ENCODE measurements around the gene RGS3.
A peak's percentile ranks its signal among the peaks of the same experiment; 100 is the strongest.

RGS3 gene

GRCh38 chr9:113588242-113588810 lies 124.8 kb downstream of the RGS3 start:
- Histone ChIP-seq H2AK5ac (ENCODE audit: low read length, severe bottlenecking) (peak overlapping the region; percentile 8), H2BK12ac (ENCODE audit: low read length in 2 of 2) (no peak overlapping the region), H2BK15ac (ENCODE audit: low read depth, poor library complexity, severe bottlenecking) (peak overlapping the region; percentile 7), H3K18ac (ENCODE audit: low read depth in 1 of 2, low read length in 2 of 2) (no peak overlapping the region), H3K4ac (ENCODE audit: low read depth in 1 of 2, low read length in 2 of 2) (no peak overlapping the region), H4K8ac (ENCODE audit: low read length) (no peak overlapping the region), H2AFZ (ENCODE audit: low read depth, low read length) (no peak overlapping the region), H3K27me3 (ENCODE audit: control insufficient read depth in 1 of 2, insufficient read depth in 1 of 2, low read length in 2 of 2) (no peaks in the 10 kb centered on the region), H3K4me1 (ENCODE audit: control insufficient read depth, insufficient read depth, low read depth, low read length) (peaks cover 16% of the 10 kb centered on the region), H3K4me2 (ENCODE audit: low read length, poor library complexity, severe bottlenecking) (no peak overlapping the region), H3K4me3 (ENCODE audit: insufficient read depth in 1 of 2, low read depth in 1 of 2, low read length in 2 of 2) (no peak overlapping the region), H3K14ac (ENCODE audit: low read length in 2 of 2) (no peak overlapping the region), H3K36me3 (ENCODE audit: control insufficient read depth in 1 of 2, insufficient read depth in 2 of 2, low read depth in 1 of 2, low read length in 2 of 2) (peaks cover 10 to 56% of the 10 kb centered on the region in 2 experiments), H3K9me3 (ENCODE audit: control insufficient read depth, low read length) (no peaks in the 10 kb centered on the region), H3K27ac (ENCODE audit: low read length, poor library complexity, severe bottlenecking) (no peak overlapping the region), H3K9ac (ENCODE audit: low read length) (no peak overlapping the region), H3K23ac (ENCODE audit: low read length in 2 of 2) (no peak overlapping the region), H3K79me1 (replicated peaks; ENCODE audit: low read length, poor library complexity, severe bottlenecking) (peaks cover 50% of the 10 kb centered on the region), H4K91ac (ENCODE audit: low read length) (peak overlapping the region; percentile 6), H2BK5ac (ENCODE audit: low read depth, low read length, poor library complexity, severe bottlenecking) (no peak overlapping the region), H2BK120ac (ENCODE audit: low read depth, low read length) (no peak overlapping the region)
- 91% methylated on average over 12 of the region's 13 CpGs for WGBS
- DNase-seq = no peak

- H2BK120ac ChIP-seq (ENCODE audit: low read depth, low read length) = no peak overlapping the region
- H3K9me3 ChIP-seq (ENCODE audit: control insufficient read depth, low read length) = no peaks in the 10 kb centered on the region
- H3K23ac ChIP-seq (ENCODE audit: low read length in 2 of 2) = no peak overlapping the region
- no peak overlapping the region for H3K4me2 ChIP-seq (ENCODE audit: low read length, poor library complexity, severe bottlenecking)
- peak overlapping the region; percentile 11 for H3K9ac ChIP-seq (ENCODE audit: low read length)
- no peak overlapping the region for H2AFZ ChIP-seq (ENCODE audit: low read depth, low read length)
- H2BK5ac ChIP-seq (ENCODE audit: low read depth, low read length, poor library complexity, severe bottlenecking) = no peak overlapping the region
- H3K4me3 ChIP-seq (ENCODE audit: insufficient read depth in 1 of 2, low read depth in 1 of 2, low read length in 2 of 2) = no peak overlapping the region
- peak overlapping the region; percentile 41 for H2BK15ac ChIP-seq (ENCODE audit: low read depth, poor library complexity, severe bottlenecking)
- H3K4me1 ChIP-seq (ENCODE audit: control insufficient read depth, insufficient read depth, low read depth, low read length) = peaks cover 20% of the 10 kb centered on the region
- H3K4ac ChIP-seq (ENCODE audit: low read depth in 1 of 2, low read length in 2 of 2) = no peak overlapping the region
- no peak overlapping the region for H3K27ac ChIP-seq (ENCODE audit: low read length, poor library complexity, severe bottlenecking)
- H2BK12ac ChIP-seq (ENCODE audit: low read length in 2 of 2) = peak overlapping the region in 1 of 2 experiments; percentile 45
- H3K18ac ChIP-seq (ENCODE audit: low read depth in 1 of 2, low read length in 2 of 2) = no peak overlapping the region
- WGBS = 79% methylated on average over 1 of the region's 1 CpG
- peaks cover 44% of the 10 kb centered on the region for H3K79me1 ChIP-seq (replicated peaks; ENCODE audit: low read length, poor library complexity, severe bottlenecking)
- no peaks in the 10 kb centered on the region for H3K27me3 ChIP-seq (ENCODE audit: control insufficient read depth in 1 of 2, insufficient read depth in 1 of 2, low read length in 2 of 2)
- no peak for DNase-seq
- no peak overlapping the region for H3K14ac ChIP-seq (ENCODE audit: low read length in 2 of 2)
- no peak overlapping the region for H4K91ac ChIP-seq (ENCODE audit: low read length)
- peaks cover 6 to 50% of the 10 kb centered on the region in 2 experiments for H3K36me3 ChIP-seq (ENCODE audit: control insufficient read depth in 1 of 2, insufficient read depth in 2 of 2, low read depth in 1 of 2, low read length in 2 of 2)
- peak overlapping the region; percentile 28 for H2AK5ac ChIP-seq (ENCODE audit: low read length, severe bottlenecking)
- no peak overlapping the region for H4K8ac ChIP-seq (ENCODE audit: low read length)
Observed at GRCh38 chr9:113588936-113589335, 125.4 kb downstream of the RGS3 start.

DNA sequence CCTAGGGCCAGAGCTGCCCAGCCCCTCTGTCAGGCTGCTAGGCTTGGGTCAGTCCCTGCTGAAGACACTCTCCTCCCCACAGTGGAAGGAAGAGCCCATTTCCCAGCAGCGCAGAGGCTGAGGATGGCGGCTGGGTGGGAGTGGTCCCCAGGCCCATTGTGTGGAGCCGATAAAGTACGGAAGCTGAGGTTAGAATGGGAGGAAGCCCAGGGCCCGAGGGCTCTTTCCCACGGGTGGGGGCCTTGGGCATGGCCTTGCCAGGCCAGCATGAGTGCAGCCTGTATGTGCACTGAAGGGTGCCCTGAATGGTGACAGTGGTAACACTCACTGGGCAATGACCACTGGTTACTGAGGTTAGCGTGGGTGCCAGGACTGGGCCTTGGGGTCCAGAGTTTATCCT lies 125.9 kb downstream of the RGS3 start:
- Histone ChIP-seq H2BK15ac (ENCODE audit: low read depth, poor library complexity, severe bottlenecking) (no peak overlapping the region), H3K36me3 (ENCODE audit: control insufficient read depth in 1 of 2, insufficient read depth in 2 of 2, low read depth in 1 of 2, low read length in 2 of 2) (peaks cover 2 to 46% of the 10 kb centered on the region in 2 experiments), H3K4me3 (ENCODE audit: insufficient read depth in 1 of 2, low read depth in 1 of 2, low read length in 2 of 2) (no peak overlapping the region), H2AFZ (ENCODE audit: low read depth, low read length) (no peak overlapping the region), H4K8ac (ENCODE audit: low read length) (peak overlapping the region; percentile 41), H3K14ac (ENCODE audit: low read length in 2 of 2) (no peak overlapping the region), H3K4me1 (ENCODE audit: control insufficient read depth, insufficient read depth, low read depth, low read length) (peaks cover 20% of the 10 kb centered on the region), H3K9ac (ENCODE audit: low read length) (peak overlapping the region; percentile 34), H3K9me3 (ENCODE audit: control insufficient read depth, low read length) (no peaks in the 10 kb centered on the region), H4K91ac (ENCODE audit: low read length) (peak overlapping the region; percentile 5), H3K27me3 (ENCODE audit: control insufficient read depth in 1 of 2, insufficient read depth in 1 of 2, low read length in 2 of 2) (no peaks in the 10 kb centered on the region), H3K4me2 (ENCODE audit: low read length, poor library complexity, severe bottlenecking) (no peak overlapping the region), H3K27ac (ENCODE audit: low read length, poor library complexity, severe bottlenecking) (no peak overlapping the region), H2BK5ac (ENCODE audit: low read depth, low read length, poor library complexity, severe bottlenecking) (no peak overlapping the region), H3K18ac (ENCODE audit: low read depth in 1 of 2, low read length in 2 of 2) (peak overlapping the region in 1 of 2 experiments; percentile 42), H2BK12ac (ENCODE audit: low read length in 2 of 2) (peak overlapping the region in 1 of 2 experiments; percentile 29), H3K4ac (ENCODE audit: low read depth in 1 of 2, low read length in 2 of 2) (peak overlapping the region in 1 of 2 experiments; percentile 0), H2AK5ac (ENCODE audit: low read length, severe bottlenecking) (no peak overlapping the region), H3K23ac (ENCODE audit: low read length in 2 of 2) (no peak overlapping the region), H2BK120ac (ENCODE audit: low read depth, low read length) (no peak overlapping the region), H3K79me1 (replicated peaks; ENCODE audit: low read length, poor library complexity, severe bottlenecking) (peaks cover 40% of the 10 kb centered on the region)
- DNase-seq = no peak
- WGBS = 85% methylated on average over 7 of the region's 7 CpGs

DNA sequence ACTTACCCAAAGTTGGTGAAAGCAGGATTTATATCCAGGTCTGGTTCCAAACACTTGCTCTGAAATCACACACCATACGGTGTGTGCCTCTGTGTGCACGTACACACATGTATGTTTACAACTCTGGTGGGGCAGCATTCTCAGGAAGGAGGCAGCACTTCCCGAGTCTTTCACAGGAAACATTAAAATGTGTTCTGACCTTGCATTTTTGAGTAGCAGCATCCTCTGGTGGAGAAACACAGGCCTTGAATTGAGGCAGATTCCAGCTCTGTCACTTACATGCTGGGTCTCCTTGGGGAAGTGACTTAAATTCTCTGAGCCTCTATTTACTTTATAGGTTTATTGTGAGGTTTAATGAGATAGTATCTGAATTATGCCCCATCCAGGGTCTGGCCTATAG lies 126.4 kb downstream of the RGS3 start:
- Histone ChIP-seq H2AK5ac (ENCODE audit: low read length, severe bottlenecking) (no peak overlapping the region), H3K4me2 (ENCODE audit: low read length, poor library complexity, severe bottlenecking) (no peak overlapping the region), H3K4ac (ENCODE audit: low read depth in 1 of 2, low read length in 2 of 2) (no peak overlapping the region), H3K27me3 (ENCODE audit: control insufficient read depth in 1 of 2, insufficient read depth in 1 of 2, low read length in 2 of 2) (no peaks in the 10 kb centered on the region), H2BK5ac (ENCODE audit: low read depth, low read length, poor library complexity, severe bottlenecking) (no peak overlapping the region), H3K4me1 (ENCODE audit: control insufficient read depth, insufficient read depth, low read depth, low read length) (peaks cover 20% of the 10 kb centered on the region), H3K9ac (ENCODE audit: low read length) (peak overlapping the region; percentile 34), H3K27ac (ENCODE audit: low read length, poor library complexity, severe bottlenecking) (no peak overlapping the region), H3K14ac (ENCODE audit: low read length in 2 of 2) (no peak overlapping the region), H3K9me3 (ENCODE audit: control insufficient read depth, low read length) (no peaks in the 10 kb centered on the region), H2BK15ac (ENCODE audit: low read depth, poor library complexity, severe bottlenecking) (no peak overlapping the region), H2BK12ac (ENCODE audit: low read length in 2 of 2) (no peak overlapping the region), H3K18ac (ENCODE audit: low read depth in 1 of 2, low read length in 2 of 2) (no peak overlapping the region), H3K4me3 (ENCODE audit: insufficient read depth in 1 of 2, low read depth in 1 of 2, low read length in 2 of 2) (no peak overlapping the region), H4K91ac (ENCODE audit: low read length) (no peak overlapping the region), H2BK120ac (ENCODE audit: low read depth, low read length) (no peak overlapping the region), H4K8ac (ENCODE audit: low read length) (no peak overlapping the region), H3K36me3 (ENCODE audit: control insufficient read depth in 1 of 2, insufficient read depth in 2 of 2, low read depth in 1 of 2, low read length in 2 of 2) (peaks cover 0 to 45% of the 10 kb centered on the region in 2 experiments), H3K23ac (ENCODE audit: low read length in 2 of 2) (no peak overlapping the region), H2AFZ (ENCODE audit: low read depth, low read length) (no peak overlapping the region), H3K79me1 (replicated peaks; ENCODE audit: low read length, poor library complexity, severe bottlenecking) (peaks cover 37% of the 10 kb centered on the region)
- 39% methylated on average over 3 of the region's 3 CpGs for whole genome bisulfite sequencing
- DNase-seq = peak; percentile 67

Data from mesenchymal stem cell (in vitro differentiated cells and primary cell).